Psoas muscle (tissue), 8 donors: ENCODE measurements around the gene BANF2. TPM values are rescaled to one million over a fixed set of nuclear protein-coding genes. Genes with fewer than 3 reads are reported as not detected.

ENCODE experiments used
- ATAC-seq, 4 donors: fragments of 200-7000 bp; cut with Tn5 transposase; one replicate each; pipeline ENCODE4 v1.9.1; 2020; ENCODE audit warnings: moderate library complexity in 3 of 4, mild to moderate bottlenecking in 2 of 4
- DNase-seq, 2 donors: peaks; one replicate each; pipeline ENCODE4 v3.0.0-alpha.2; 2020
- H3K27ac ChIP-seq: fragments of 200-600 bp; one replicate; pipeline ENCODE4 v1.8.0; 2022
- H3K27me3 ChIP-seq, 3 donors: fragments of 200-600 bp in 1 of 3; one replicate each; pipeline versions ENCODE4 v1.6.1 to v1.8.0; 2013 to 2022; ENCODE audit warnings: low read length in 2 of 3, mild to moderate bottlenecking in 2 of 3, moderate library complexity in 1 of 3; ENCODE audit not compliant: insufficient read depth in 3 of 3
- H3K36me3 ChIP-seq, 2 donors: fragments of 200-600 bp in 1 of 2; one replicate each; pipeline versions ENCODE4 v1.6.1 to v1.8.0; 2013 to 2022; ENCODE audit warnings: low read depth in 1 of 2, mild to moderate bottlenecking in 1 of 2, moderate library complexity in 1 of 2; ENCODE audit not compliant: insufficient read depth in 1 of 2
- H3K4me1 ChIP-seq: fragments of 200-600 bp; one replicate; pipeline ENCODE4 v1.8.0; 2022
- H3K4me3 ChIP-seq: fragments of 200-600 bp; one replicate; pipeline ENCODE4 v1.8.0; 2022; ENCODE audit warnings: mild to moderate bottlenecking
- H3K9me3 ChIP-seq: fragments of 200-600 bp; one replicate; pipeline ENCODE4 v1.8.0; 2022
- WGBS, 3 donors: extraction: QIAGEN DNeasy Blood & Tissue Kit; methylation state at CpG; one replicate each; pipeline versions ENCODE4 v1.1.6 to v1.1.7; 2013; 5-methylcytosine and 5-hydroxymethylcytosine counted together
- intact Hi-C, 2 donors: fragments of 100-400 bp; cut with DNase I; formaldehyde crosslinking; loops; one replicate each; pipeline versions ENCODE4 v1.11.0 to v1.14.2; 2022
- polyA plus RNA-seq, 3 donors: library from polyadenylated mRNA; stranded (reverse); fragments of 200-250 nt; gene quantifications; one replicate each; pipeline ENCODE4 v1.2.3, GENCODE V29; 2013
- total RNA-seq, 4 donors: library from RNA; stranded (reverse); fragmentation: NEBNext Ultra II Directional in 2 of 4; extraction: Animal tissue kit (Norgen Biotek cat#: 25700) in 2 of 4; gene quantifications; one replicate each; pipeline versions ENCODE4 v1.2.1 to v1.2.4, GENCODE V29; 2021 to 2023
- TF ChIP-seq, protein P1 (sequence below): fragments of 200-600 bp; IDR thresholded peaks from one replicate; pipeline ENCODE4 v1.8.0; 2022; ENCODE audit warnings: antibody characterized with exemption
- donor health status: healthy with polysubstance abuse.
- donor health status: DM: no; HTN: no; CAD: no; lungs with moderate emphysema.
- donor health status: Bipolar disorder and iron deficiency.
- donor health status: healthy.
- donor health status: DM: yes; HTN: yes; CAD: no.
- donor health status: DM: no; HTN: no; CAD: no.
- donor health status: DM: no; HTN: no; CAD: no.
- donor health status: DM: yes; HTN: yes; CAD: no.

BANF2 gene
- total and polyA plus RNA-seq, 7 donors = not detected

DNA sequence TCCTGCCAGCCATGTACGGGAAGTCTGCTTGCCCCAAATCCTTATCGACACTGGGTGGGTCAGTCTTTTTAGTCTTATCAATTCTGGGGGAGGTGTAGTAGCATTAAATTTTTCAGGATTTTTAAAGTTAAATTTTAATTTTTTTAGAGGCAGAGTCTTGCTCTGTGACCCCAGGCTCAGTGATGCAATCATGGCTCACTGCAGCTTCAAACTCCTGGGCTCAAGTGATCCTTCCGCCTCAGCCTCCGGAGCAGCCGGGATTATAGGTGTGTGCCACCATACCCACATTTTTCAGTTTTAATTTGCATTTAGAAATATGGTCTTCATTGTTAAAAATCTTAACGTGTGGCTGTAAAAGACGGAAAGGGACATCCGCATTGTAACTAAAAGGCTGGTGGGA, 51.9 kb downstream of the BANF2 start:
- DNase-seq = no peak
- H3K27me3 ChIP-seq = peaks cover 0 to 2% (median 0%) of the 10 kb centered on the region in 3 donors
- H3K36me3 ChIP-seq = no peaks in the 10 kb centered on the region
- no peak overlapping the region for H3K4me3 ChIP-seq
- no peaks in the 10 kb centered on the region for H3K9me3 ChIP-seq
- no peak overlapping the region for H3K27ac ChIP-seq
- no peak for ATAC-seq
- H3K4me1 ChIP-seq = no peaks in the 10 kb centered on the region
- 87 to 90% (median 89%) methylated on average over 8 of the region's 8 CpGs for WGBS, 3 donors
- TF ChIP-seq, protein P1, sequence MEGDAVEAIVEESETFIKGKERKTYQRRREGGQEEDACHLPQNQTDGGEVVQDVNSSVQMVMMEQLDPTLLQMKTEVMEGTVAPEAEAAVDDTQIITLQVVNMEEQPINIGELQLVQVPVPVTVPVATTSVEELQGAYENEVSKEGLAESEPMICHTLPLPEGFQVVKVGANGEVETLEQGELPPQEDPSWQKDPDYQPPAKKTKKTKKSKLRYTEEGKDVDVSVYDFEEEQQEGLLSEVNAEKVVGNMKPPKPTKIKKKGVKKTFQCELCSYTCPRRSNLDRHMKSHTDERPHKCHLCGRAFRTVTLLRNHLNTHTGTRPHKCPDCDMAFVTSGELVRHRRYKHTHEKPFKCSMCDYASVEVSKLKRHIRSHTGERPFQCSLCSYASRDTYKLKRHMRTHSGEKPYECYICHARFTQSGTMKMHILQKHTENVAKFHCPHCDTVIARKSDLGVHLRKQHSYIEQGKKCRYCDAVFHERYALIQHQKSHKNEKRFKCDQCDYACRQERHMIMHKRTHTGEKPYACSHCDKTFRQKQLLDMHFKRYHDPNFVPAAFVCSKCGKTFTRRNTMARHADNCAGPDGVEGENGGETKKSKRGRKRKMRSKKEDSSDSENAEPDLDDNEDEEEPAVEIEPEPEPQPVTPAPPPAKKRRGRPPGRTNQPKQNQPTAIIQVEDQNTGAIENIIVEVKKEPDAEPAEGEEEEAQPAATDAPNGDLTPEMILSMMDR = no peak
- intact Hi-C loops = no loop called here

DNA sequence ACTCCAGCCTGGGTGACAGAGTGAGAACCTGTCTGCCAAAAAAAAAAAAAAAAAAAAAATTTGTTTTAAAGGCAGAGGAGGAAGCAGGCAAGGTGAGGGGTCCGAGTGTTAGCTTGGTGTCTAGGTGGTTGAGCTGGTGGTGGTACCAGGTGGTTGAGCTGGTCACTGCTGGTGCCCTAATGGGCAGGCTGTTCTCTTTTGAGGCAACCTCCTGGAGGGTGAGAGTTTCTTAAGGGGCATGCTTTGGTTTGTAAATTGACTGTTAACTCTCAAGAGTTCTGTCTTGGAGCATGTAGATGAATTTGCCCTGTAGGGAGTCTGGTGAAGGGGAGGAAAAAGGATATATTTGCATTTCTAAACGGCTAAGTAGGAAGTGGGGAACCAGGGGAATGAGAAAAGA, 52.7 kb downstream of the BANF2 start:
- Histone ChIP-seq H3K27me3 (peaks cover 0 to 2% (median 0%) of the 10 kb centered on the region in 3 donors), H3K36me3 (no peaks in the 10 kb centered on the region), H3K4me3 (no peak overlapping the region), H3K27ac (no peak overlapping the region), H3K9me3 (no peaks in the 10 kb centered on the region), H3K4me1 (no peaks in the 10 kb centered on the region)
- TF ChIP-seq, protein P1 = no peak
- ATAC-seq = no peak
- WGBS, 3 donors = 21 to 55% (median 39%) methylated on average over 2 of the region's 2 CpGs
- intact Hi-C loops = no loop called here
- DNase-seq = no peak

DNA sequence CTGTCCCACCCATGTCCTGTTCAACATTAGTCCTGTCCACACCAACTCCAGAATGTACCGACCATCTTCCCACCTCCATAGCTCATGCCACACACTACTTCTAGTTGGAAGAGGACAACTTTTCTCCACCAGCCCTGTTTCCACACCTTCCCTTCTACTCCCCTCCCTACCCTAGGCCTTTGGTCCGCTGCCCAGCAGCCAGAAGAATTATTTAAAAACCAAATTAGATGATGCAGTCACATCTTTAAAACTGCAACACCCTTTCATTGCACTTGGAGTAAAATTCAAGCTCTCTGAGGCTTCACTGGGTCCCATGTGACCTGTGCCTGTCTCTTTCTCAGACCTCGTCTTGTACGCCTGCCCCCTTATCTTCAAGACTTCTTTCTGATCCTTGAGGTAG, 53.8 kb downstream of the BANF2 start:
- no peak overlapping the region for H3K27ac ChIP-seq
- peaks cover 0 to 2% (median 0%) of the 10 kb centered on the region in 3 donors for H3K27me3 ChIP-seq
- no peaks in the 10 kb centered on the region for H3K9me3 ChIP-seq
- ATAC-seq = no peak
- no peaks in the 10 kb centered on the region for H3K36me3 ChIP-seq
- intact Hi-C loops = no loop called here
- H3K4me1 ChIP-seq = no peaks in the 10 kb centered on the region
- TF ChIP-seq, protein P1 = no peak
- H3K4me3 ChIP-seq = no peak overlapping the region
- WGBS, 3 donors = 89 to 93% (median 92%) methylated on average over 4 of the region's 4 CpGs
- DNase-seq = no peak

DNA sequence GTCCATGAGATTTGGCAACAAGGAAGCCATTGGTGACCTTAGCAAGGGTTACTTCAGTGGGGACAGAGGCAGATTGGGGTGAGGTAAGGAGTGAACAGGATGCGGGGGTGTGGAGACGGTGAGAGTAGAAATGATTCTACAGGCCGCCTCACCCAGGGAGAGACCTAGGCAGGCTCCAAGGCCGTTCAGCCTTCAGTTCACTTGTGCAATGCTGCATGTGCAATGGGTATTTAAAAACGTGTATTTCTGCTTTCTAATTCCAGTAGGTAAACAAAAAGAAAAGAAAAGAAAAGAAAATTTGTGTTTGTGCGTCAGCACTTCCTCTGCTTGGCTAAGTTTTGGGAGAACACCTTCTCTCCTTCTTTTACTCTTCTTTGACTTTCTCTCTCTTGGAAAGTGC, 56.8 kb downstream of the BANF2 start:
- intact Hi-C loops = no loop called here
- DNase-seq (no peak), ATAC-seq (no peak)
- 78 to 82% (median 81%) methylated on average over 6 of the region's 6 CpGs for WGBS, 3 donors
- Histone ChIP-seq H3K27me3 (peaks cover 0 to 2% (median 0%) of the 10 kb centered on the region in 3 donors), H3K4me1 (no peaks in the 10 kb centered on the region), H3K36me3 (no peaks in the 10 kb centered on the region), H3K9me3 (no peaks in the 10 kb centered on the region), H3K27ac (no peak overlapping the region), H3K4me3 (no peak overlapping the region)
- TF ChIP-seq, protein P1 = no peak

DNA sequence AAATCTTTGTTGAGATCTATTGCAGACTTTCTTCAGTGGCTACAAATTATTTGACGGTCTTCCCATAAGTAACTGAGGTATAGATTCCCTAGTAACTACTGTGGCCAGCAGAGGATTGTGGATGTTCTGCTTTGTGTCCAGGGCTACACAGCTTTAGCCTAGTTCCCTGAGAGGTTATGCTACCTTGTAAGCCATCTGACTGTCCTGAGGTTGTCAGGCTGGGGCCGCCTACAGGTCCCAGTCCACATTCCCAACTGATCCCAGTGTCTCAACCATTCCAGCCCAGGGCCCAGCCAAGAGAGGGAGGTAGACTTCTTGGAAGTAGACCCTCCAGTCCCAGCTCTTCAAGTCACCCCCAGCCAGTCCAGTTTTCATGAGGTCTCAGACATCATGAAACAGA, 57.7 kb downstream of the BANF2 start:
- H3K4me1 ChIP-seq = no peaks in the 10 kb centered on the region
- no peaks in the 10 kb centered on the region for H3K27me3 ChIP-seq
- intact Hi-C loops = no loop called here
- DNase-seq (no peak), ATAC-seq (no peak)
- 91 to 97% (median 95%) methylated on average over 2 of the region's 2 CpGs for WGBS, 3 donors
- TF ChIP-seq, protein P1 = no peak
- H3K9me3 ChIP-seq = no peaks in the 10 kb centered on the region
- H3K27ac ChIP-seq = no peak overlapping the region
- H3K4me3 ChIP-seq = no peak overlapping the region
- no peaks in the 10 kb centered on the region for H3K36me3 ChIP-seq
